C4-2B (cell line): ENCODE data around the gene PRSS27.
"Not testable (repeated sequence)": the region's sequence is repeated elsewhere in the genome, so short reads cannot be mapped to it uniquely, and the experiment has no call there.

Source experiments
- H3K27ac ChIP-seq: fragments of 450-650 bp; 2 replicates; pipeline ENCODE4 v1.5.1; 2017
- ZFX ChIP-seq: fragments of 450-650 bp; IDR thresholded peaks from 2 replicates; pipeline ENCODE4 v1.6.1; 2017
- TF ChIP-seq, protein P1 (sequence below): fragments of 450-650 bp; conservative IDR thresholded peaks from 2 replicates; pipeline ENCODE4 v1.5.1; 2017; ENCODE audit warnings: mild to moderate bottlenecking

PRSS27 gene

GRCh38 chr16:2698965-2699750 is 20.9 kb downstream of the PRSS27 start:
- H3K27ac ChIP-seq = no peak overlapping the region

GRCh38 chr16:2698103-2698870 is 21.7 kb downstream of the PRSS27 start:
- TF ChIP-seq, protein P1, sequence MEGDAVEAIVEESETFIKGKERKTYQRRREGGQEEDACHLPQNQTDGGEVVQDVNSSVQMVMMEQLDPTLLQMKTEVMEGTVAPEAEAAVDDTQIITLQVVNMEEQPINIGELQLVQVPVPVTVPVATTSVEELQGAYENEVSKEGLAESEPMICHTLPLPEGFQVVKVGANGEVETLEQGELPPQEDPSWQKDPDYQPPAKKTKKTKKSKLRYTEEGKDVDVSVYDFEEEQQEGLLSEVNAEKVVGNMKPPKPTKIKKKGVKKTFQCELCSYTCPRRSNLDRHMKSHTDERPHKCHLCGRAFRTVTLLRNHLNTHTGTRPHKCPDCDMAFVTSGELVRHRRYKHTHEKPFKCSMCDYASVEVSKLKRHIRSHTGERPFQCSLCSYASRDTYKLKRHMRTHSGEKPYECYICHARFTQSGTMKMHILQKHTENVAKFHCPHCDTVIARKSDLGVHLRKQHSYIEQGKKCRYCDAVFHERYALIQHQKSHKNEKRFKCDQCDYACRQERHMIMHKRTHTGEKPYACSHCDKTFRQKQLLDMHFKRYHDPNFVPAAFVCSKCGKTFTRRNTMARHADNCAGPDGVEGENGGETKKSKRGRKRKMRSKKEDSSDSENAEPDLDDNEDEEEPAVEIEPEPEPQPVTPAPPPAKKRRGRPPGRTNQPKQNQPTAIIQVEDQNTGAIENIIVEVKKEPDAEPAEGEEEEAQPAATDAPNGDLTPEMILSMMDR = no peak
- TF ChIP-seq ZFX = no peak
- H3K27ac ChIP-seq = no peak overlapping the region

More at GRCh38 chr16:2698965-2699750, 20.9 kb downstream of the PRSS27 start:
- TF ChIP-seq, protein P1 = no peak
- TF ChIP-seq ZFX = no peak

DNA sequence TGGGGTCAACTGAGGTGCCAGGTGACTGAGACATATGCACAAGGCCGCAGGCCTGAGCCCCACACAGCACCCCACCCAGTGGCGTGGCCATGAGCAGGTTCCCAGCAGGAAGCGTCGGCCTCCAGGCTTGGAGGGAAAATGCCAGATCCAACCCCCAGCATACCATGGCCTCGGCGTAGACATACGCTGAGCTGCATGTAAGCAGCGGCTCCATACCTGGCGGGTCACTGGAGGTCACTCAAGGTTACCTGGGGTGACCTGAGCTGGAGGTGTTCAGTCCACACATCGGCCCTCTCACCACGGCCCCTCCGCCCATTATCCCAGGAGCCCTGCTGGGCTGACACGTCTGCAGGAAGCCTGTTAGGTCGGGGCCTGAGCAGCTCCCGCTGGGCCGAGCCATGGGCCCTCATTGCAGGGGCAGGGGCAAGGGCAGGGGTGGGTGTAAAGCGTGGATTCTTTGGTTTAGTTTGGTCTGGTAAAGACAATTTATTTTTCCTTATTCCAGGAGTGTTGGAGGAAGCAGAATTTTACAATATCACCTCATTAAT is 22.5 kb downstream of the PRSS27 start:
- H3K27ac ChIP-seq = no peak overlapping the region
- no peak for TF ChIP-seq ZFX
- TF ChIP-seq, protein P1 = no peak

DNA sequence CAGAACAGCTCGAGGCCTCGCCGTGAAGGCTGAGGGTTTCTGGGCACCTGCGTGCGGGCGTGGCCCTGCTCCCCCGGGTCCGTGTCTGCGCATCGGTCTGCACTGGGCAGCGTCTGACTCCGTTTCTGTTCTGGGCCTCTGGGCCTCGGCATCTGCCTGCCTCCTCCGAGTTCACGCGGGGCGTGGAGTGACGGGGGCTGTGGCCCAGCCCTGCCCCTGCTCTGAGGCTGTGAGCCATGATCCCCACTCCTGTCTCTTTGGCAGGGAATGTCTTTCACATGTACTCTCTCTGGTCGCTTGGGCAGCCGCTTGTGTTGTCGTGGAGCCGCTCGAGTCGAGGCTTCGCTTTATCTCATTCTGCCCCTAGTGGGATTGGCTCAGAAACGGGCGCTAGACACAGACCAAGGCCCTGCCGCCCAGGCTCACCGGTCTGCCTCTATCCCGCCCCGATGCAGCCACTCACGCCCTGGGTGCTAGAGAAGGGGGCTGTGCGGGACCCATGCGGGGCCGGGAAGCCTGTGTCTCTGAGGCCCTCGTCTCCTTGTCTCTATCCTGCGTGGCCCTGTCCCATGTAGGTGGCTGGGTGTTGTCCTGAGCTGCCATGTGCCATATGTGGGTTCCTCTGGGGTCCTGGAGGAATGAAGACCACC is 23.3 kb downstream of the PRSS27 start:
- H3K27ac ChIP-seq = not testable (repeated sequence)

GRCh38 chr16:2692948-2693651 is 26.9 kb downstream of the PRSS27 start:
- peak overlapping the region; percentile 85 for H3K27ac ChIP-seq
- TF ChIP-seq, protein P1 = no peak
- peak; percentile 33; the same call in 1 of the 2 replicates for TF ChIP-seq ZFX

GRCh38 chr16:2692251-2692947 is 27.6 kb downstream of the PRSS27 start:
- TF ChIP-seq ZFX = no peak
- TF ChIP-seq, protein P1 = no peak
- peak overlapping the region; percentile 85 for H3K27ac ChIP-seq
